NT2/D1 (cell line): ENCODE data around the gene CYP27B1.

Experiments used
- SUZ12 ChIP-seq: IDR thresholded peaks from 2 replicates; pipeline ENCODE4 v1.6.1; 2011; ENCODE audit not compliant: insufficient read length, insufficient read depth; ENCODE audit errors: extremely low read depth
- YY1 ChIP-seq: IDR thresholded peaks from 2 replicates; pipeline ENCODE4 v1.6.1; 2011; ENCODE audit not compliant: insufficient read length, insufficient read depth
- ZNF274 ChIP-seq: IDR thresholded peaks from 2 replicates; pipeline ENCODE4 v1.6.1; 2011; ENCODE audit warnings: mild to moderate bottlenecking, low read depth, low read length

DNA sequence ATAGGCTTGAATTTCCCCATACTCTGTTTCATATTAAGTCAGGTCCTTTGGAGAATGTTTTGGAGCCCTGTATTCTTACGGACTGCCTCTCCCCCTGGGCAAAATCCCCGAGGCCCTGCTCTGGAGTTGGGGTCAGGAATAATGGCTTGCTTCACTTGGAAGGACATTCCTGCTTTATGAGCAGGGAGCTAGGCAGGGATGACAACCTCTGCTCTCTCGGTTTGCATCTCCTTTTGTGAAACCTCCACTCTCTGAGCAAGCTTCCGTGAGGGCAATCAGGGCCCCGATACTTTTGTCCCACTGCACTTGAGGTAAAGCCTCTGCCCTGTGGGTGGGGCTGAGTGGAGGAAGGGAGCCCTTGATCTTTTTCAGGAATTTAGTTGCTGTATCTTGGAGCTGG lies 53.7 kb downstream of the CYP27B1 start:
- no peak for TF ChIP-seq ZNF274
- no peak for TF ChIP-seq YY1
- no peak for TF ChIP-seq SUZ12
